HG02588 (cell line): ENCODE measurements around the gene PTPRM.

Experiments used
- ATAC-seq: cut with Tn5 transposase; IDR thresholded peaks from one replicate; pipeline ENCODE4 v1.9.1; 2021; ENCODE audit warnings: mild to moderate bottlenecking, moderate library complexity; ENCODE audit not compliant: unreplicated experiment

The PTPRM gene

DNA sequence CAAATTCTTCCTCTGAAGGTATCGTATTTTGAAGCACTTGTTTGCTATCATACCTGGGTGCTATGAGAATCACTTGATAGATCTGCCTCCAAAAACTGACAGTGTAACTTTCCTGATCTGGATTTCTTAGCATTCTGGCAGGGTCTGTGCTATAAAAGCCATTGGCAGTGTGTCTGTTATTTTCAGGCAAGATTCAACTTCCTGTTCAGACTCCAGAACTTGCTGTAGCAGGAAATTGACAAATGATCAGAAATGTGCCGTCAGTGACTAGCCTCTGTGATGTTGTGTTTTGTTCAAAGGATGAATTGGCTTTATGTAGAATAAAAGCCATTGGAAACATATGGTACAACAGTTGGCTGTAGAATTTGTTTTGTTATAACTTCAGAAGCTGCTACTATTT, 273.3 kb downstream of the PTPRM start:
- no peak for ATAC-seq

GRCh38 chr18:7844017-7844416, 276.9 kb downstream of the PTPRM start:
- ATAC-seq: no peak

GRCh38 chr18:7844418-7844817, 277.3 kb downstream of the PTPRM start:
- no peak for ATAC-seq

- ATAC-seq: no peak
Measured at GRCh38 chr18:7846335-7846734, 279.2 kb downstream of the PTPRM start.

DNA sequence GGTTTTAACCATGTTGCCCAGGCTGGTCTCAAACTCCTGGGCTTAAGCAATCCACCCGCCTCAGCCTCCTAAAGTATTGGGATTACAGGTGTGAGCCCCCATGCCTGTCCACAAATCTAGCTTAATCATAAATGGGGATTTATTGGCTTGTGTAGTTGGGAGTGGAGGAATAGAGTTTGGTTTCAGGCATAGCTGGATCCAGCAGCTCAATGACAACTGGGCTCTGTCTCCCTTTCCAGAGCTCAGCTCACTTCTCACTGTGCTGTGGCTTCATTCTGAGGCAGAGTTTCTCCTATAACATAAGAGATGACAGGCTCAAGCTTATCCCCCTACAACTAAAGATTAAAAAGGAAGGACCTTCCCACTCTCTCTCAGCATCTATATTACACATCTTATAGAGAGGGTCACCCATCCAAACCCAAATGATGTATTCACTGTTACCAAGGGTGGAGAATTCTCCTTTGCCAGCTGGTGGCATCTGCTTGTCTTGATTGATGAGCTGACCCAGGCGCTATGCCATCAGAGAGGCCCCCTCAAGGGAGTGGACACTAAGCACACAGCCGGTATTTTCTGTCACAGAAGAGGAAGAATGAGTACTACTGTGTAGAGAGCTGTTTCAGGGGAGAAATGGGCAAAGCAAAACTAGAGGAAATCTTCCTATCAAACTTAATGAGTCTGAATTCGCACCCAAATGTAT, 280.4 kb downstream of the PTPRM start:
- ATAC-seq: no peak

DNA sequence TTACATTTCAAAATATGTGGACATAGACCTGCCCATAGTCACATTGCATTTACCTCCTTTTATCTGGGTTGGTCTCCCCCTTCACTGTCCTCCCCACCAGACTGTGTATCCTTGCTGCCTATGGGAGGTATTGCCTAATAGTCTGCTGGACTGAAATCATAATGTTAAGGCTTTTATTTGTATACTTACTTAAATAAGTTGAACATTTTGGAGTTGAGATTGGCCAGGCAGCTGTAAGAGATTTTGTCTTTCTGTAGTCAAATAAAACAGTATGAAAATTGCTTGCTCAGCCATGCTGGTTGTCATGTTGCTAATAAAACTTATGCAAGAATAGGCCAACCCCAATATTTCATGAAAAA, 280.9 kb downstream of the PTPRM start:
- ATAC-seq: no peak

DNA sequence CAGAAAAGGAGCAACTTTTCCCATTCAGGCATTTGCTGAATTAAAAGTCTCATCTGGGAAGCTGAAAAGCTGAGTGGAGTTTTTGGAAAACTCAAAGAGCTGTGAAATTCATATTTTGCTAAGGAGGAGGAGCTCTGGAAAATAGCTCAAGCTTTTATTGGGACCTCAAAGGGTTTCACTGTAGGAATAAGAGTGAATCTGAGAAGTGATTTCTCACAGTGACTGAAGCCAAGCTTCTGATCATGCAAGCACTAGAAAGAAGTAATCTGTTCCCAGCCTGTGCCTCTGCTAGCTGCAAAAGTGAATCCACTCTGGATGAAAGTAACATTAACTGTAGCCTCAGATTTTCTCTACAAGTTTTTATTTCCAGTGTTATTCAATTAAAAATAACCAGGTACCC, 283.3 kb downstream of the PTPRM start:
- ATAC-seq: no peak

DNA sequence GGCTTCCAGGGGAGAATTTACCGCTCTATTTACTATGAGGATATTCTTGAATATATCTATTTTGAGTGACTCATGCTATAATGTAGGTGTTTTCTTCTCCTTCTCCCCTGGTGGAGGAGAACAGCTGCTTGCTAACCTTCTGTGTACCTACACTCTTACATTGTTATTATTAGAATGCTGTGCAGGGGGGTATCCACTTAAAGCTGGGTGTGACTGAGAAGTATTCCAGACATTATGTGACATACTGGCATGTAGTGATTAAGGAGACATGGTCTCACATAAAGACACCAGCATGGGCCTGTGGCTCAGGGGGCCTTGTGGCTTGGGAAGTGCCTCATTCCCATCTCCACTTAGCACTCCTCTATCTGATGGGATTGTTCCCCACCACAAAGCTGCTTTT, 287.9 kb downstream of the PTPRM start:
- no peak for ATAC-seq

GRCh38 chr18:7855671-7856070, 288.6 kb downstream of the PTPRM start:
- no peak for ATAC-seq

GRCh38 chr18:7856116-7856515, 289.0 kb downstream of the PTPRM start:
- no peak for ATAC-seq

GRCh38 chr18:7856733-7857132, 289.6 kb downstream of the PTPRM start:
- ATAC-seq: no peak

- ATAC-seq: no peak
Measured at GRCh38 chr18:7857562-7857961, 290.4 kb downstream of the PTPRM start.

DNA sequence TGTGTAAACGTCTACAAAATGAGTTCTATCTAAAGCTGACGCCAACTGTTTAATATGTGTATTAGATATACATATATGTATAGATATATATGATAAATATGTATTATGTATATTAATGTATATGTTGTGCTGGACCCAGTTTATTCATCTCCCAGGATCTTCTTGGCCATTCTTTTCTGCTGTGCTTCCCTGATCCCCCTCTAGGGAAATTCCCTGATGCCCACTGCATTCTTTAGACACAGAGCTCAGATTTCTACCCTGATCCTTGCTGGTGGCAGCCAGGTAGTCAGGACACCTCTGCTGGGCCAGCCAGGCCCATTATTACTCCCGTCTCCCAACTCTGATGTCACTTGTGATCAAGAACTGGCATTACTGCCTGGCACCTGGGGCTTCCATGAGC, 292.0 kb downstream of the PTPRM start:
- no peak for ATAC-seq

- no peak for ATAC-seq
Measured at GRCh38 chr18:7870266-7870665, 303.1 kb downstream of the PTPRM start.

GRCh38 chr18:7870855-7871254, 303.7 kb downstream of the PTPRM start:
- no peak for ATAC-seq

- ATAC-seq: no peak
Measured at GRCh38 chr18:7871560-7872456, 304.7 kb downstream of the PTPRM start.

GRCh38 chr18:7872569-7872968, 305.5 kb downstream of the PTPRM start:
- no peak for ATAC-seq

- no peak for ATAC-seq
Measured at GRCh38 chr18:7873316-7873715, 306.2 kb downstream of the PTPRM start.

DNA sequence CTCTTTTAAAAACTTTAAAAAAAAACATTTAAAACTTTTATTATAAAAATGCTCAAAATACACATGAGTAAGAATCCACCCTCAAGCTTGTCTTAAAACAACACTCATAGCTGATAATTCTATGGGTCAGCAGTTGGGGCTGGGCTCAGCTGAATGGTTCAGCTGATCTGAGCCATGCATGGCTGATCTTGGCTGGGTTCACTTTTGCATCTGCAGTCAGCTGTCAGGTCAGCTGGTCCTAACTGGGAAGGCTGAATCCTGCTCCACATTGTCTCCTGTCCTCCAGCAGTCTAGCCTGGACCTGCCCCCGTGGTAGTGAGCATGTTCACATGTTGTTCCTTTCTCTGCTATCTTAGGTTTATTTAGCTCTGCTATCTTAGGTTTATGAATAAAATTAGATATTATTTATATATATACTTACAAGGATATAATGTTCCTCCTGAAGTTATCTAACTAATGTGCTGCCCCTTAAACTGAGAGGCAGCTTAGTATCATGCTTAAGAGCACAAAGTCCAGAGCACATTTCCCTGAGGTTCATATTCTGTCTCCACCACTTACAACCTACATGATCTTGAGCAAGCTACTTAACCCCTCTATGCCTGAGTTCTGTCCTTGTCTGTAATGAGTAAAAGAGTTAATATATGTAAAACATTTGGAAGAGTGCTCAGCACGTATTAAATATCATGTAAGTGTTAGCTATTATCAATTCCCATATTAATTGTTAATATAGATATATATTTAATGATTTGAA, 309.4 kb downstream of the PTPRM start:
- ATAC-seq: no peak

- ATAC-seq: no peak
Measured at GRCh38 chr18:7877609-7878008, 310.5 kb downstream of the PTPRM start.
